ENCODE data around the gene NADSYN1.

Gene NADSYN1

GRCh38 chr11:71490731-71491390 is 37.9 kb downstream of the NADSYN1 start:
- Histone ChIP-seq H4K20me1 (ENCODE audit: insufficient read depth, low read length) (no peaks in the 10 kb centered on the region), H3K36me3 (ENCODE audit: insufficient read depth, low read length) (peaks cover 33% of the 10 kb centered on the region; the same call in 1 of the 2 replicates), H3F3A (ENCODE audit: insufficient read depth, low read length) (no peaks in the 10 kb centered on the region), H2AFZ (ENCODE audit: low read length) (no peak overlapping the region), H3K79me2 (ENCODE audit: insufficient read depth, low read length) (no peaks in the 10 kb centered on the region), H3K27me3 (ENCODE audit: insufficient read depth, low read length) (no peaks in the 10 kb centered on the region), H3K9ac (ENCODE audit: low read length) (no peak overlapping the region), H3K4me3 (ENCODE audit: low read depth, low read length, poor library complexity, severe bottlenecking) (no peak overlapping the region), H3K9me3 (ENCODE audit: low read length) (no peaks in the 10 kb centered on the region), H3K4me2 (ENCODE audit: low read length) (no peak overlapping the region), H3K4me1 (ENCODE audit: insufficient read depth, low read length, severe bottlenecking) (no peaks in the 10 kb centered on the region), H3K27ac (ENCODE audit: low read depth, low read length, poor library complexity, severe bottlenecking) (no peak overlapping the region), H3K9me2 (ENCODE audit: low read depth, low read length) (no peaks in the 10 kb centered on the region)
- no peak for TF ChIP-seq CTCF (IDR thresholded peaks at IDR 0.05; ENCODE audit: low read length)
- no peak for TF ChIP-seq EZH2 (IDR thresholded peaks at IDR 0.05; ENCODE audit: borderline replicate concordance, low read length)

GRCh38 chr11:71491531-71491930 is 38.5 kb downstream of the NADSYN1 start:
- H2AFZ ChIP-seq (ENCODE audit: low read length), result no peak overlapping the region
- H3K9me3 ChIP-seq (ENCODE audit: low read length), result no peaks in the 10 kb centered on the region
- H4K20me1 ChIP-seq (ENCODE audit: insufficient read depth, low read length), result no peaks in the 10 kb centered on the region
- TF ChIP-seq EZH2 (IDR thresholded peaks at IDR 0.05; ENCODE audit: borderline replicate concordance, low read length) (no peak), CTCF (IDR thresholded peaks at IDR 0.05; ENCODE audit: low read length) (no peak)
- no peak overlapping the region for H3K4me3 ChIP-seq (ENCODE audit: low read depth, low read length, poor library complexity, severe bottlenecking)
- H3K36me3 ChIP-seq (ENCODE audit: insufficient read depth, low read length), result peaks cover 28% of the 10 kb centered on the region; the same call in 1 of the 2 replicates
- no peak overlapping the region for H3K4me2 ChIP-seq (ENCODE audit: low read length)
- no peaks in the 10 kb centered on the region for H3K9me2 ChIP-seq (ENCODE audit: low read depth, low read length)
- no peaks in the 10 kb centered on the region for H3F3A ChIP-seq (ENCODE audit: insufficient read depth, low read length)
- no peak overlapping the region for H3K9ac ChIP-seq (ENCODE audit: low read length)
- no peak overlapping the region for H3K27ac ChIP-seq (ENCODE audit: low read depth, low read length, poor library complexity, severe bottlenecking)
- H3K4me1 ChIP-seq (ENCODE audit: insufficient read depth, low read length, severe bottlenecking), result no peaks in the 10 kb centered on the region
- no peaks in the 10 kb centered on the region for H3K79me2 ChIP-seq (ENCODE audit: insufficient read depth, low read length)
- H3K27me3 ChIP-seq (ENCODE audit: insufficient read depth, low read length), result no peaks in the 10 kb centered on the region

GRCh38 chr11:71491940-71492339 is 38.9 kb downstream of the NADSYN1 start:
- H2AFZ ChIP-seq (ENCODE audit: low read length), result no peak overlapping the region
- H4K20me1 ChIP-seq (ENCODE audit: insufficient read depth, low read length), result no peaks in the 10 kb centered on the region
- no peaks in the 10 kb centered on the region for H3K27me3 ChIP-seq (ENCODE audit: insufficient read depth, low read length)
- no peaks in the 10 kb centered on the region for H3F3A ChIP-seq (ENCODE audit: insufficient read depth, low read length)
- H3K4me1 ChIP-seq (ENCODE audit: insufficient read depth, low read length, severe bottlenecking), result no peaks in the 10 kb centered on the region
- peaks cover 32% of the 10 kb centered on the region; the same call in 1 of the 2 replicates for H3K36me3 ChIP-seq (ENCODE audit: insufficient read depth, low read length)
- TF ChIP-seq CTCF (IDR thresholded peaks at IDR 0.05; ENCODE audit: low read length), result no peak
- no peak for TF ChIP-seq EZH2 (IDR thresholded peaks at IDR 0.05; ENCODE audit: borderline replicate concordance, low read length)
- H3K27ac ChIP-seq (ENCODE audit: low read depth, low read length, poor library complexity, severe bottlenecking), result no peak overlapping the region
- no peak overlapping the region for H3K9ac ChIP-seq (ENCODE audit: low read length)
- no peaks in the 10 kb centered on the region for H3K9me3 ChIP-seq (ENCODE audit: low read length)
- H3K4me3 ChIP-seq (ENCODE audit: low read depth, low read length, poor library complexity, severe bottlenecking), result no peak overlapping the region
- no peaks in the 10 kb centered on the region for H3K9me2 ChIP-seq (ENCODE audit: low read depth, low read length)
- H3K4me2 ChIP-seq (ENCODE audit: low read length), result no peak overlapping the region
- H3K79me2 ChIP-seq (ENCODE audit: insufficient read depth, low read length), result no peaks in the 10 kb centered on the region
